Endodermal cell (in vitro differentiated cells): ENCODE results near the gene ACSM5. TPM values are rescaled to one million over a fixed set of nuclear protein-coding genes. Genes with fewer than 3 reads are reported as not detected.

Experiments used
- DNase-seq: peaks from one replicate; pipeline ENCODE4 v3.0.0-alpha.2; 2017
- H3K27ac ChIP-seq: 2 replicates; pipeline ENCODE4 v1.5.1; 2013; ENCODE audit warnings: mild to moderate bottlenecking, low read depth, low read length, moderate library complexity
- H3K27me3 ChIP-seq: 2 replicates; pipeline ENCODE4 v1.6.1; 2013; ENCODE audit warnings: mild to moderate bottlenecking, low read length, moderate library complexity; ENCODE audit not compliant: insufficient read depth, control insufficient read depth, poor library complexity, severe bottlenecking
- H3K36me3 ChIP-seq: 2 replicates; pipeline ENCODE4 v1.7.0; 2013; ENCODE audit warnings: mild to moderate bottlenecking, low read length, moderate library complexity; ENCODE audit not compliant: control insufficient read depth, insufficient read depth
- H3K4me1 ChIP-seq: one replicate; pipeline ENCODE4 v1.7.0; 2013; ENCODE audit warnings: low read length; ENCODE audit not compliant: control insufficient read depth, insufficient read depth
- H3K4me3 ChIP-seq: 2 replicates; pipeline ENCODE4 v1.5.1; 2013; ENCODE audit warnings: mild to moderate bottlenecking, low read length, moderate library complexity
- H3K9ac ChIP-seq: 2 replicates; pipeline ENCODE4 v1.6.1; 2013; ENCODE audit warnings: mild to moderate bottlenecking, low read length, moderate library complexity; ENCODE audit not compliant: poor library complexity, severe bottlenecking; ENCODE audit errors: extremely low read depth
- H3K9me3 ChIP-seq: 2 replicates; pipeline ENCODE4 v1.6.1; 2013; ENCODE audit warnings: mild to moderate bottlenecking, low read length, moderate library complexity; ENCODE audit not compliant: control insufficient read depth
- H3K27ac Mint-ChIP-seq: 2 replicates; pipeline ENCODE4 v1.8.0; 2020; ENCODE audit warnings: mixed read lengths
- H3K27me3 Mint-ChIP-seq: 2 replicates; pipeline ENCODE4 v1.8.0; 2021; ENCODE audit warnings: mild to moderate bottlenecking, mixed read lengths; ENCODE audit not compliant: insufficient read depth
- H3K36me3 Mint-ChIP-seq: 2 replicates; pipeline ENCODE4 v1.8.0; 2020; ENCODE audit warnings: low read depth, mixed read lengths
- H3K4me1 Mint-ChIP-seq: 2 replicates; pipeline ENCODE4 v1.8.0; 2020; ENCODE audit warnings: mixed read lengths
- H3K4me3 Mint-ChIP-seq: 2 replicates; pipeline ENCODE4 v1.8.0; 2020; ENCODE audit warnings: mild to moderate bottlenecking, moderate library complexity, mixed read lengths
- H3K9me3 Mint-ChIP-seq: 2 replicates; pipeline ENCODE4 v1.8.0; 2020; ENCODE audit warnings: mild to moderate bottlenecking, mixed read lengths
- CTCF ChIP-seq: fragments of 200-600 bp; sonication (generic); conservative IDR thresholded peaks from 2 replicates; pipeline ENCODE4 v1.5.0; 2021; ENCODE audit warnings: antibody characterized with exemption, mild to moderate bottlenecking
- WGBS, 2 experiments: methylation state at CpG; one replicate each; pipeline versions ENCODE4 v1.1.5 to v1.1.7; 2013; ENCODE audit warnings: missing lambda C conversion rate in 2 of 2, mixed read lengths in 1 of 2; ENCODE audit not compliant: insufficient coverage in 1 of 2, insufficient read length in 1 of 2; 5-methylcytosine and 5-hydroxymethylcytosine counted together
- total RNA-seq, 2 donors: library from RNA; stranded (reverse); fragmentation: NEBNext Ultra II Directional in 1 of 2; extraction: Animal tissue kit (Norgen Biotek cat#: 25700) in 1 of 2; gene quantifications; 2 replicates in 1 of 2; 3 replicates in 1 of 2; pipeline ENCODE4 v1.2.1, GENCODE V29; 2021

ACSM5 gene
- total RNA-seq, 2 donors from 2014 or later = not detected

DNA sequence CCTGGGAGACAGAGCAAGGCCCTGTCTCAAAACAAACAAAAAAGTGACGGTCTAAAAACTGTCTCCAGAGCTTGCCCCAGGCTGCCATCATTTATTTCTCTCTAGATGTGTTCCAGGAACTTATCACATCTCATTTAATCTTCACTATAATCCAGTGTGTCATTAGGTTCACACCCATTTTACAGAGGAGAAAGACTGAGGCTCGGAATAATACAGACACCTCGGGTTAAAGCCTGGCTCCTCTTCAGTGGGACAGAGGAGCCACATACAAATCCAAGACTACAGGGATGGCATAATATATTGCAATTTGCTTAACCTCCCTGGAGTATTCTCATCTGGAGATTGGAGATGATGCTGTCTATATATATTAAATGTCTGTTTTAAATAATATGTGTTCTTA lies 10.7 kb upstream of the ACSM5 start:
- Mint-ChIP-seq H3K4me3 (no peak overlapping the region), H3K27ac (no peak overlapping the region), H3K4me1 (peaks cover 4% of the 10 kb centered on the region), H3K36me3 (no peaks in the 10 kb centered on the region), H3K27me3 (no peaks in the 10 kb centered on the region), H3K9me3 (no peaks in the 10 kb centered on the region)
- no peak overlapping the region for H3K9ac ChIP-seq
- H3K36me3 ChIP-seq = no peaks in the 10 kb centered on the region
- no peaks in the 10 kb centered on the region for H3K27me3 ChIP-seq
- H3K27ac ChIP-seq = no peak overlapping the region
- no peak for TF ChIP-seq CTCF
- H3K9me3 ChIP-seq = no peaks in the 10 kb centered on the region
- H3K4me1 ChIP-seq = no peaks in the 10 kb centered on the region
- 92% methylated on average over 3 of the region's 3 CpGs; no CpG with 5 or more reads in 1 of the 2 experiments for WGBS, 2 experiments
- H3K4me3 ChIP-seq = no peak overlapping the region
- no peak for DNase-seq

DNA sequence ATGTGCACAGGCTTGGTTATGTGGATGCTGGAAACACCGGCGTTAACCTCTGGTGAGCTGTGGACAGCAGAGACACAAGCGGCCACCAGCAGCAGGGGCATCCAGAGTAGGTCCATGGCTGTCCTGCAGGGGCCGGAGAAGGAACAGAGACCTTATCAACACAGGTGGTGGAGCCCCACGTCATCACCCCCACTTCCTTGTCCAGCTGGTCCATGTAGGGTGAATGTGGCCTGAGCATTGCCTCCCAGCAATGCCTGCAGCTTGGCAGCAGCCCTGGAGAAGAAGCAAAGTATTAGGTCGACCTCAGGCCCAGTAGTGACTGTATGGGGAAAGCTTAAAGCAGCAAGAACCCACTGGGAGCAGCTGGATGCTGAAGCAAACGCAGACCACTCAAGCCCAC lies 10.1 kb upstream of the ACSM5 start:
- Histone ChIP-seq H3K4me1 (no peaks in the 10 kb centered on the region), H3K9me3 (no peaks in the 10 kb centered on the region), H3K4me3 (no peak overlapping the region), H3K27me3 (no peaks in the 10 kb centered on the region), H3K9ac (no peak overlapping the region), H3K27ac (no peak overlapping the region), H3K36me3 (no peaks in the 10 kb centered on the region)
- H3K4me1 Mint-ChIP-seq = no peaks in the 10 kb centered on the region
- H3K4me3 Mint-ChIP-seq = no peak overlapping the region
- H3K36me3 Mint-ChIP-seq = no peaks in the 10 kb centered on the region
- WGBS, 2 experiments = 77 to 80% methylated on average over 5 to 7 of the region's 7 CpGs
- no peak for TF ChIP-seq CTCF
- DNase-seq = no peak
- no peak overlapping the region for H3K27ac Mint-ChIP-seq
- no peaks in the 10 kb centered on the region for H3K27me3 Mint-ChIP-seq
- H3K9me3 Mint-ChIP-seq = no peaks in the 10 kb centered on the region

GRCh38 chr16:20401066-20401465 lies 8.3 kb upstream of the ACSM5 start:
- Mint-ChIP-seq H3K27me3 (no peaks in the 10 kb centered on the region), H3K36me3 (no peaks in the 10 kb centered on the region), H3K4me3 (no peak overlapping the region), H3K4me1 (no peaks in the 10 kb centered on the region), H3K27ac (no peak overlapping the region), H3K9me3 (no peaks in the 10 kb centered on the region)
- TF ChIP-seq CTCF = no peak
- H3K27me3 ChIP-seq = no peaks in the 10 kb centered on the region
- H3K4me3 ChIP-seq = no peak overlapping the region
- WGBS, 2 experiments = 91 to 100% methylated on average over 1 to 2 of the region's 2 CpGs
- H3K4me1 ChIP-seq = no peaks in the 10 kb centered on the region
- no peak for DNase-seq
- H3K9ac ChIP-seq = no peak overlapping the region
- H3K27ac ChIP-seq = no peak overlapping the region
- no peaks in the 10 kb centered on the region for H3K9me3 ChIP-seq
- H3K36me3 ChIP-seq = no peaks in the 10 kb centered on the region
